Suppressor macrophage treated with lipopolysaccharide for 4 hours (primary cell): ENCODE results near the gene SYT6.

Source experiments
- DNase-seq: peaks from one replicate; pipeline ENCODE4 v3.0.0-alpha.2; 2020

SYT6 gene

GRCh38 chr1:114153261-114154145 lies at the start of gene SYT6:
Gene SYT6, minus strand, starts transcription at chr1:114153869. Its CDS starts 97 bp downstream, at chr1:114153772.
- peak; percentile 10 for DNase-seq

- DNase-seq, result no peak
These were observed 47.8 kb upstream of the SYT6 start for GRCh38 chr1:114201486-114201885.

GRCh38 chr1:114199017-114199594 lies 45.4 kb upstream of the SYT6 start:
- no peak for DNase-seq

GRCh38 chr1:114196992-114197907 lies 43.6 kb upstream of the SYT6 start:
- DNase-seq, result no peak

- DNase-seq, result no peak
These were observed 42.1 kb upstream of the SYT6 start for GRCh38 chr1:114195819-114196218.

GRCh38 chr1:114192328-114192727 lies 38.7 kb upstream of the SYT6 start:
- no peak for DNase-seq

- DNase-seq, result no peak
These were observed 35.7 kb upstream of the SYT6 start for GRCh38 chr1:114189398-114189797.

GRCh38 chr1:114181356-114181755 lies 27.7 kb upstream of the SYT6 start:
- DNase-seq, result no peak

GRCh38 chr1:114180742-114181141 lies 27.1 kb upstream of the SYT6 start:
- no peak for DNase-seq

GRCh38 chr1:114178936-114179335 lies 25.3 kb upstream of the SYT6 start:
- DNase-seq, result no peak

- DNase-seq, result no peak
These were observed 23.6 kb upstream of the SYT6 start for GRCh38 chr1:114177282-114177681.

GRCh38 chr1:114176366-114176765 lies 22.7 kb upstream of the SYT6 start:
- no peak for DNase-seq

GRCh38 chr1:114173680-114174079 lies 20.0 kb upstream of the SYT6 start:
- DNase-seq, result no peak

- DNase-seq, result no peak
These were observed 15.8 kb upstream of the SYT6 start for GRCh38 chr1:114169509-114169908.

- DNase-seq, result no peak
These were observed 13.6 kb upstream of the SYT6 start for GRCh38 chr1:114167226-114167625.

GRCh38 chr1:114164840-114165543 lies 11.3 kb upstream of the SYT6 start:
- DNase-seq, result no peak

- DNase-seq, result no peak
These were observed 6.3 kb upstream of the SYT6 start for GRCh38 chr1:114159941-114160340.

- no peak for DNase-seq
These were observed 3.6 kb upstream of the SYT6 start for GRCh38 chr1:114157275-114157660.

- no peak for DNase-seq
These were observed 3.0 kb upstream of the SYT6 start for GRCh38 chr1:114156538-114157274.

GRCh38 chr1:114155706-114156105 lies 2.0 kb upstream of the SYT6 start:
- no peak for DNase-seq

GRCh38 chr1:114154963-114155322 lies 1.3 kb upstream of the SYT6 start:
- DNase-seq, result peak; percentile 33
